NT2/D1 (cell line): ENCODE data around the gene SLC48A1.

ENCODE experiments used
- DNase-seq: peaks from one replicate; pipeline ENCODE4 v3.0.0-alpha.2; 2011; ENCODE audit warnings: low read depth, low spot score
- H3K27me3 ChIP-seq: 2 replicates; pipeline ENCODE4 v1.6.0; 2011; ENCODE audit warnings: mild to moderate bottlenecking; ENCODE audit not compliant: insufficient read length, insufficient read depth
- H3K36me3 ChIP-seq: 2 replicates; pipeline ENCODE4 v1.6.1; 2011; ENCODE audit warnings: mild to moderate bottlenecking, low read length, mixed read lengths; ENCODE audit not compliant: insufficient read depth, insufficient read length
- H3K4me1 ChIP-seq: 2 replicates; pipeline ENCODE4 v1.5.1; 2011; ENCODE audit not compliant: insufficient read depth, insufficient read length
- H3K4me3 ChIP-seq: 2 replicates; pipeline ENCODE4 v1.5.1; 2011; ENCODE audit warnings: low read depth; ENCODE audit not compliant: insufficient read length
- H3K9ac ChIP-seq: 2 replicates; pipeline ENCODE4 v1.6.0; 2011; ENCODE audit warnings: low read depth; ENCODE audit not compliant: insufficient read length
- H3K9me3 ChIP-seq: 2 replicates; pipeline ENCODE4 v1.5.1; 2011; ENCODE audit warnings: mild to moderate bottlenecking, low read length; ENCODE audit not compliant: insufficient read depth
- SUZ12 ChIP-seq: IDR thresholded peaks from 2 replicates; pipeline ENCODE4 v1.6.1; 2011; ENCODE audit not compliant: insufficient read length, insufficient read depth; ENCODE audit errors: extremely low read depth
- YY1 ChIP-seq: IDR thresholded peaks from 2 replicates; pipeline ENCODE4 v1.6.1; 2011; ENCODE audit not compliant: insufficient read length, insufficient read depth
- ZNF274 ChIP-seq: IDR thresholded peaks from 2 replicates; pipeline ENCODE4 v1.6.1; 2011; ENCODE audit warnings: mild to moderate bottlenecking, low read depth, low read length

SLC48A1 gene

GRCh38 chr12:47828976-47829482 is 56.0 kb downstream of the SLC48A1 start:
- no peaks in the 10 kb centered on the region for H3K27me3 ChIP-seq
- H3K4me3 ChIP-seq: no peak overlapping the region
- peaks cover 25% of the 10 kb centered on the region for H3K4me1 ChIP-seq
- peak overlapping the region; percentile 15 for H3K9ac ChIP-seq
- H3K9me3 ChIP-seq: no peaks in the 10 kb centered on the region
- no peaks in the 10 kb centered on the region for H3K36me3 ChIP-seq
- no peak for TF ChIP-seq SUZ12
- no peak for TF ChIP-seq ZNF274
- no peak for TF ChIP-seq YY1
- DNase-seq: no peak

- H3K9ac ChIP-seq: no peak overlapping the region
- H3K4me3 ChIP-seq: no peak overlapping the region
- no peak for DNase-seq
- TF ChIP-seq YY1 (no peak), SUZ12 (no peak), ZNF274 (no peak)
- H3K27me3 ChIP-seq: no peaks in the 10 kb centered on the region
- peaks cover 25% of the 10 kb centered on the region for H3K4me1 ChIP-seq
- no peaks in the 10 kb centered on the region for H3K36me3 ChIP-seq
- H3K9me3 ChIP-seq: no peaks in the 10 kb centered on the region
Measured at GRCh38 chr12:47829584-47829983, 56.5 kb downstream of the SLC48A1 start.
